Smooth muscle cell of the brain vasculature (primary cell): ENCODE results near the gene LYSMD3.
A peak's percentile ranks its signal among the peaks of the same experiment; 100 is the strongest.

Experiments used
- DNase-seq: peaks from one replicate; pipeline ENCODE4 v3.0.0-alpha.2; 2012; ENCODE audit warnings: low read depth, low spot score

The LYSMD3 gene

GRCh38 chr5:90483206-90483605 is 46.2 kb downstream of the LYSMD3 start:
- DNase-seq = no peak

GRCh38 chr5:90480699-90481098 is 48.7 kb downstream of the LYSMD3 start:
- DNase-seq = no peak

- no peak for DNase-seq
These were observed 49.6 kb downstream of the LYSMD3 start for GRCh38 chr5:90479611-90480385.

- no peak for DNase-seq
These were observed 51.7 kb downstream of the LYSMD3 start for GRCh38 chr5:90477621-90478215.

- DNase-seq = no peak
These were observed 52.3 kb downstream of the LYSMD3 start for GRCh38 chr5:90477073-90477472.

GRCh38 chr5:90476391-90476790 is 53.0 kb downstream of the LYSMD3 start:
- no peak for DNase-seq

GRCh38 chr5:90475436-90475980 is 53.9 kb downstream of the LYSMD3 start:
- no peak for DNase-seq

GRCh38 chr5:90474235-90475107 is 54.9 kb downstream of the LYSMD3 start, which contains the start of the genes MBLAC2 and POLR3G:
Gene MBLAC2, minus strand, starts transcription at chr5:90474771. Its CDS starts 479 bp downstream, at chr5:90474292.
Gene POLR3G, plus strand, starts transcription at chr5:90474864. Its CDS starts 10,704 bp downstream, at chr5:90485568.
- peak; percentile 69 for DNase-seq

GRCh38 chr5:90473396-90474234 is 55.8 kb downstream of the LYSMD3 start:
- no peak for DNase-seq

GRCh38 chr5:90472783-90473395 is 56.5 kb downstream of the LYSMD3 start:
- no peak for DNase-seq
